Measurements from ENCODE around the gene BMP7.

- TF ChIP-seq POLR2A (IDR thresholded peaks at IDR 0.05; ENCODE audit: low read depth, low read length) (no peak), POLR2AphosphoS5 (IDR thresholded peaks at IDR 0.05; ENCODE audit: low read depth, low read length) (no peak), TAF1 (IDR thresholded peaks at IDR 0.05; ENCODE audit: borderline replicate concordance, low read depth, low read length) (no peak)
Observed at GRCh38 chr20:57180954-57181353, 85.5 kb downstream of the BMP7 start.
